Activated CD4-positive, alpha-beta T cell treated with anti-CD3 and anti-CD28 coated beads, Interleukin-2, amount 50 U/mL, for 48 hours (primary cell): Measurements from ENCODE around the gene DARS2.
A peak's percentile ranks its signal among the peaks of the same experiment; 100 is the strongest.
"Not testable (repeated sequence)": the region's sequence is repeated elsewhere in the genome, so short reads cannot be mapped to it uniquely, and the experiment has no call there.

Experiments
- DNase-seq, 2 experiments: peaks; one replicate each; pipeline ENCODE4 v3.0.0-alpha.2; 2020

The DARS2 gene

GRCh38 chr1:173824315-173825081 lies at the start of gene DARS2, which contains the start of gene CENPL:
DARS2 (plus strand) TSS chr1:173824673; CDS start chr1:173825230, 557 bp downstream.
CENPL (minus strand) TSS chr1:173824883; CDS start chr1:173811299, 13,584 bp downstream.
- peak; percentile 84 to 90 for DNase-seq

GRCh38 chr1:173775578-173776226 lies 48.8 kb upstream of the DARS2 start:
- DNase-seq: no peak

GRCh38 chr1:173779936-173780335 lies 44.5 kb upstream of the DARS2 start:
- DNase-seq: no peak

GRCh38 chr1:173784997-173785396 lies 39.5 kb upstream of the DARS2 start:
- no peak for DNase-seq

GRCh38 chr1:173789841-173790240 lies 34.6 kb upstream of the DARS2 start:
- no peak for DNase-seq

DNA sequence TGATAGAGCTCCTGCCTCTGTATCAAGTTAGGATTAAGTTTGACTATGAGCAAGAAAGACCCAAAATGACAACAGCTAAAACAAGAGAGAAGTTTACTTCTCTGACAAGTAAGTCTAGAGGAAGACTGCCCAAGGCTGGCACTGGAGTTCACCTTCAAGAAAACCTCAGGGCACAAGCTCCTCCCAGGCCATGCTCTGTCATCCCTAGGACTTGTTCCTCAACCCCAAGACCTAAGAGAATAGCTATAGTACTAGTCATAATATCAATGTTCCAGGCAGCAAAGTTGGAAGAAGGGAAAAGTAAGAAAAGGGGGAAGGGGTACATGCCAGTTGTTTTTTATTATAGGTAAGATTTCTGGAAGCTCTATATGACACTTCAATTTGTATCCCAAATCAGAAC lies 26.4 kb upstream of the DARS2 start:
- DNase-seq: no peak

GRCh38 chr1:173799995-173800394 lies 24.5 kb upstream of the DARS2 start:
- not testable (repeated sequence) for DNase-seq

DNA sequence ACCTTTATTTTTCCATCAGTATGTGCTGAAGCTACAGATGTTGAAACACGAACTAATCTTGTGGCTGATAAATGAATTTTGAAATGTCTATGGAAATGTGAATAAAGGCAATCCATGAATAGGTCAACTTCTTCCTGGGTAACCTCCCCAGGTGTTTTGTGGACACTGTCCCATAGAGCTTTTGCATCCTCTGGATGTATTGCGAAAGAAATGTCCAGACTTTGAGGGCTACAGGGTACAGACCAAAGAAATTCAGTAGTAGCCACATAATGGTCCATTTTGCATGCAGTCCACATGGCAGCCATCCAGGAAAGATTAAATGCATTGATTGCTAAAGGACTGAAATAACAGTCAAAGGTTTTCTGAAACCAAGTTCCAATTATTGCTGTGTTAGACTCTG lies 21.5 kb upstream of the DARS2 start:
- DNase-seq: no peak

DNA sequence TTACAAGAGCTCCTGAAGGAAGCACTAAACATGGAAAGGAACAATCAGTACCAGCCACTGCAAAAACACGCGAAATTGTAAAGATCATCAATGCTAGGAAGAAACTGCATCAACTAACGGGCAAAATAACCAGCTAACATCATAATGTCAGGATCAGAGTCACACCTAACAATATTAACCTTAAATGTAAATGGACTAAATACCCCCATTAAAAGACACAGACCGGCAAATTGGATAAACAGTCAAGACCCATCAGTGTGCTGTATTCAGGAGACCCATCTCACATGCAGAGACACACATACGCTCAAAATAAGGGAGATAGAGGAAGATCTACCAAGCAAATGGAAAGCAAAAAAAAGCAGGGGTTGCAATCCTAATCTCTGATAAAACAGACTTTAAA lies 10.8 kb upstream of the DARS2 start:
- DNase-seq: not testable (repeated sequence)

DNA sequence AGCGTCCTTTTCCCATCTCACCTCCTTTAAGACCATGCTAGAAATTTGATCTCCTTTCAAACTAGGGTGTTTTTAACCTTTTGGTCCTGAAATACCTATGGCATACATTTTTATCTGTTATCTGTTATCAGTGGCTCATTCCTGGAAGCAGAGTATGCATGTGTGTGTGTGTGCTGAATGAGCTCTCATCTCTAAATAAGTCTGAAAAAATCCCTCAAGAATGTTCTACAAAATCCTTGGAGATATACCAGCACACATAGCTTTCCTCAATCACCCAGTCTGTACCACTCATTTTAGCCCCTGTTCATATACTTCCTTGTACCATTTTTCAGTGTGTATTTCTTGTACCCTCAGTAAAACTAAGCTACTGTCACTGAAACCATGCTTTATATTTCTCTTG lies 6.0 kb upstream of the DARS2 start:
- no peak for DNase-seq

DNA sequence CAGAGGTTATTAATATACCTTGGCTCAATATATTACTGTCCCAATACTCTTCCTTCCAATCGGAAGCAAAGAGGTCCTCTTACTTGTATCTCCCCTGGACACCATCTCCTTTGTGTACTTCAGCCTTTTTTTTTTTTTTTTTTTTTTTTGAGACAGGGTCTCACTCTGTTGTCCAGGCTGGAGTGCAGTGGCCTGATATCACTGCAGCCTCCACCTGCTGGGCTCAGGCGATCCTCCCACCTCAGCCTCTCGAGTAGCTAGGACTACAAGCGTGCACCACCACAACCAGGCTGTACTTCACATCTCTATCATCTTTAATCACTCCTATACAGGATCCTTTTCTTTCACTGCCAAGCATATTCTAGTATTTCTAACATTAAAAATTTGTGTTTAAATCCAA lies 2.8 kb upstream of the DARS2 start:
- no peak for DNase-seq

- no peak for DNase-seq
Measured at GRCh38 chr1:173823781-173824314, 625 bp upstream of the DARS2 start.

DNA sequence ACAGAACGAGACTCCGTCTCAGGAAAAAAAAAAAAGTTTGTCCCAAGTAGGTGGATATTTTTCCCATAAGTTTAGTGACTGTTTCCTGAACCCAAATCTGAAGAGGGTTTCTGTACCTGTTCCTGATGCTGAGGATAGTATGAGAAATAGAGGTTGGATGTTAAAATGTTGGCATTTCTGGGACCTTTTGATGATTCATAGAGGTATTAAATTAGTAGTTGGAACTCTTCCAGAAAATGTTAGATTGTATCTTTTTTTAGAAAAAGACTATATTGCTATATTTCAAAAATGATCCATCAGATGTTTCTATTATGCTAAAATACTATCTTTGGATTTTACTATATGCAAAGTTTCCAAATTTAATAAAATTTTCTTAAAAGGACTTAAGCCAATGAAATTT lies 3.1 kb downstream of the DARS2 start:
- no peak for DNase-seq

GRCh38 chr1:173832748-173833147 lies 8.3 kb downstream of the DARS2 start:
- no peak for DNase-seq

DNA sequence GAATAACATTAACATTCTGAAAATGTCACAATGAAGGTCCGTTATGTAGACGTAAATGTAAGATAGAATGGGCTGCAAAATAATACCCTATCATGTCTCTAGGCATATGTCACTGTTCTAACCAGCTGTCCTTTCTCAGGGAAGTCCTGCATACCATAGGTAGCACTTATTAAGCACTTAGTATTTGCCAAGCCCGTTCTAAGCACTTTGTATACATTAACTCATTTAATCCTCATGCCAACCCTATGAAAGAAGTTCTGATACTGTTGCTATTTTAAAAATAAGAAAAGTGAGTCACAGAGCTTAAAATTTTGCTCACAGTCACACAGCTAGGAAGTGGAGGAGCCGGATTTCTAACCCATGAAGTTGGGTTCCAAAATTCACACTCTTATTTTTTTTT lies 27.6 kb downstream of the DARS2 start:
- DNase-seq: no peak

GRCh38 chr1:173853074-173853473 lies 28.6 kb downstream of the DARS2 start:
- no peak for DNase-seq

DNA sequence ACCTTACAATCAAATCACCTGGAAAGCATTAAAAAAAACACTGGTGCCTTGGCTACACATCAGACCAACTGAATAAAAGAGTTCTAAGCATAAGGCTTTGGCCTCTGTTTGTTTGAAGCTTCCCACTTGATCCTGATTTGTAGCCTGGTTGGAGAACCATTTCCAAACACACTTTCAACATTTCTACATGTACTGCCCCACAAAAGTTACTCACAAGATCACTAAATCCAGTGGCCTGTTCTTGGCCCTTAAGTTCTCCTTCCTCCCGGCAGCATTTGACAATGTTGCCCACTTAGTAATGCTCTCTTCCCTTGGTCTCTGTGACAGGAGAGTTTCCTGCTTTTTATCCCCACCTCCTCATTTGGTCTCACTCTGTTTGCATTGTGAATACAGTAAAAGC lies 31.5 kb downstream of the DARS2 start:
- DNase-seq: no peak

- DNase-seq: no peak
Measured at GRCh38 chr1:173856903-173857302, 32.4 kb downstream of the DARS2 start.

GRCh38 chr1:173857363-173857917 lies 33.0 kb downstream of the DARS2 start:
- DNase-seq: no peak

DNA sequence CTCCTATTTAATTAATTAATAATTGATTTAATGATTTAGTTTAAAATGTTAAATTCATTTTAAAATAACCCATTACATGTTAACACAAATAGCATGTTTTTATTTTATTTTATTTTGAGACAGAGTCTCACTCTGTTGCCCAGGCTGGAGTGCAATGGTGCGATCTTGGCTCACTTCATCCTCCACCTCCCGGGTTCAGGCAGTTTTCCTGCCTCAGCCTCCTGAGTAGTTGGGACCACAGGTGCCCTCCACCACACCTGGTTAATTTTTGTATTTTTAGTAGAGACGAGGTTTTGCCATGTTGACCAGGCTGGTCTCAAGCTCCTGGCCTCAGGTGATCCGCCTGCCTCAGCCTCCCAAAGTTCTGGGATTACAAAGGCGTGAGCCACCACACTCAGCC lies 35.1 kb downstream of the DARS2 start:
- DNase-seq: not testable (repeated sequence)

DNA sequence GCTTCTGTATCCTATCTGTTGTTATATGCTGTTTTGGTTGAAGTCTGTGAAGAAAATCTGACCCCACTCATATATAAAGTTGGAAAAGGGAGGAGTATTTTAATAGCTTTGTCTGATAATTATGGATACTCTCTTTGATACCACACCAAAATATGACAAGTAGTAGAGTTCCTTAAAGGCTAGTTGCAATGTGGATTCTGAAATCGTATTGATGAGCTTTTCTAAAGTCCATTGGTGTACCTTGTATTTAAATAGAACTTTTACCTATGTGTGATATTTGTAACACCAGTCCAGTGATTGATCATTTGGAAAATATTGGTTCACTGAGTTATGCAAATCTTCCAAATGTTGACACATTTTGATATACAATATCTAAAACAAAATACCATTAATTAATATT lies 35.6 kb downstream of the DARS2 start:
- DNase-seq: no peak

DNA sequence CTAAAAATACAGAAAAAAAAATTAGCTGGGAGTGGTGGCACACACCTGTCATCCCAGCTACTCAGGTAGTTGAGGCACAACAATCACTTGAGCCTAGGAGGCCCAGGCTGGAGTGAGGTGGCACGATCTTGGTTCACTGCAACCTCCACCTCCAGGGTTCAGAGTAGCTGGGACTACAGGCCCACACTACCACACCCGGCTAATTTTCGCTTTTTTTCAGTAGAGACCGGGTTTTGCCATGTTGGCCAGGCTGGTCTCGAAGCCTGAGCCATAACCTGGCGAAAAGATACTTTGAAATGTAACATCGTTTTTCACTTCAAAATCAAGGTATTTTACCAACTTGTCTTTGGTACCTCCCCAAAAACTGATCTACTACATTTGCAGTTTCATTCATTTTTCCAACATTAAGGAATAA lies 37.3 kb downstream of the DARS2 start:
- DNase-seq: peak; percentile 45 to 59

DNA sequence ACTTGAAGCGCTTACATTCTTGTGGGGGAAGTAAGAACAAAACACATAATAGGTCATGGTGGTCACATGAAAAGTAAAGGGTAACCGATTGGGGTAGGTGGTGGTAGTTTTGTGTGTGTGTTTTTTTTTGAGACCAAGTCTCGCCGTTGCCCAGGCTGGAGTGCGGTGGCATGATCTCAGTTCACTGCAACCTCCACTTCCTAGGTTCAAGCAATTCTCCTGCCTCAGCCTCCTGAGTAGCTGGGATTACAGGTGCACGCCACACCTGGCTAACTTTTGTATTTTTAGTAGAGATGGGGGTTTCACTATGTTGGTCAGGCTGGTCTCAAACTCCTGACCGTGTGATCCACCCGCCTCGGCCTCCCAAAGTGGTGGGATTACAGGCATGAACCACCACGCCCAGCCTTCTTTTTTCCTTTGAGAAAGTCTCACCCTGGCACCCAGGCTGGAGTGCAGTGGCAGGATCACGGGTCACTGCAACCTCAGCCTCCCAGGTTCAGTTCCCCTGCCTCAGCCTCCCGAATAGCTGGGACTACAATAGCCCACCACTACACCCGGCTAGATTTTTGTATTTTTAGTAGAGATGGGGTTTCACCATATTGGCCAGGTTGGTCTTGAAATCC lies 37.8 kb downstream of the DARS2 start:
- peak; percentile 46 to 60 for DNase-seq
